Measurements from ENCODE around the gene LEF1. TPM values are rescaled to one million over a fixed set of nuclear protein-coding genes. Genes with fewer than 3 reads are reported as not detected.

The LEF1 gene
- total and polyA plus RNA-seq, 9 of the 15 experiments (the other 6 are each of a cell fraction or from before 2014, with no cell fraction given), result 15.1 to 81.1 (median 29.7) TPM

GRCh38 chr4:108018884-108019187 is 149.9 kb downstream of the LEF1 start (continued):
- no peak for TF ChIP-seq TFAP4 (CRISPR knock-in tag; IDR thresholded peaks at IDR 0.05; ENCODE audit: borderline replicate concordance)

- Histone ChIP-seq H3K9ac (ENCODE audit: insufficient read depth in 1 of 2, low read depth in 2 of 2, low read length in 2 of 2) (no peak overlapping the region), H3K4me3 (no peak overlapping the region), H3K9me3 (replicated peaks; ENCODE audit: control insufficient read depth, insufficient read depth, low read depth, low read length) (no peaks in the 10 kb centered on the region), H2AFZ (ENCODE audit: low read depth, low read length) (no peak overlapping the region), H4K20me1 (replicated peaks; ENCODE audit: control insufficient read depth, insufficient read depth, low read length) (no peaks in the 10 kb centered on the region), H3K27me3 (ENCODE audit: control insufficient read depth in 2 of 2, insufficient read depth in 2 of 2, low read length in 2 of 2) (no peaks in the 10 kb centered on the region), H3K4me2 (ENCODE audit: insufficient read depth, low read length) (no peak overlapping the region), H3K79me2 (ENCODE audit: control insufficient read depth, insufficient read depth, low read length) (no peaks in the 10 kb centered on the region), H3K4me1 (replicated peaks in 1 of 2; ENCODE audit: control insufficient read depth in 2 of 2, insufficient read depth in 2 of 2, low read length in 2 of 2) (peaks cover 0 to 4% of the 10 kb centered on the region in 2 experiments; a peak in 3 of 5 replicates), H3K27ac (ENCODE audit: extremely low read depth, low read depth, low read length) (no peak overlapping the region), H3K36me3 (ENCODE audit: control insufficient read depth, insufficient read depth, low read length) (peaks cover 50% of the 10 kb centered on the region; the same call in 2 of the 3 replicates), H3K9me1 (ENCODE audit: control insufficient read depth, insufficient read depth, low read length) (no peaks in the 10 kb centered on the region)
- 33% methylated on average over 8 of the region's 8 CpGs for WGBS (ENCODE audit: insufficient coverage, low coverage, missing lambda C conversion rate)
- peak; percentile 97 for ATAC-seq
- in situ Hi-C loops (cut with MboI) (loop anchor here (5.0 kb wide), 1 partner anchor 554 kb away; no protein-coding TSS in a partner anchor), intact Hi-C loops (cut with micrococcal nuclease) (loop anchor here (1.0 to 5.0 kb wide), 3 partner anchors 164 to 554 kb away; no protein-coding TSS in a partner anchor)
- peak; percentile 96 for FAIRE-seq
- BruUV-seq (replicated peaks), result no TSS peak
- ChIA-PET CTCF (ENCODE audit: low intra/inter-chr PET ratio) (interaction anchor here (3.6 kb wide), 1 partner anchor 554 kb away, joined by 19 read pairs; no protein-coding TSS in a partner anchor), POLR2A (interaction anchor here (0.6 to 0.8 kb wide), 3 partner anchors 10 to 482 kb away, joined by 3 read pairs; no protein-coding TSS in a partner anchor)
- peak; percentile 71 to 85 (median 80) for DNase-seq (ENCODE audit: extremely low read depth in 1 of 4, low spot score in 3 of 4)
- TF ChIP-seq HDGF (IDR thresholded peaks at IDR 0.05) (0 out of 2 replicates have a peak, but pooled peaks have one; percentile 22), BHLHE40 (IDR thresholded peaks at IDR 0.05; ENCODE audit: low read length) (peak; percentile 35; the same call in 1 of the 2 replicates), ARID2 (IDR thresholded peaks at IDR 0.05) (peak; percentile 23; the same call in 1 of the 2 replicates), CTCF (IDR thresholded peaks at IDR 0.05 in 2 of 3, conservative IDR thresholded peaks at IDR 0.05 in 1 of 3; ENCODE audit: insufficient read depth in 2 of 3, low read depth in 1 of 3, low read length in 3 of 3) (peak; percentile 82 to 85 (median 84)), ZNF699 (CRISPR knock-in tag; IDR thresholded peaks at IDR 0.05; ENCODE audit: insufficient replicate concordance) (no peak), SMC3 (conservative IDR thresholded peaks at IDR 0.05; ENCODE audit: insufficient read depth, low read depth, low read length) (peak; percentile 80), ZNF695 (CRISPR knock-in tag; IDR thresholded peaks at IDR 0.05) (no peak), KLF10 (CRISPR knock-in tag; IDR thresholded peaks at IDR 0.05) (no peak), CREB3L1 (IDR thresholded peaks at IDR 0.05; ENCODE audit: borderline replicate concordance, low read depth) (no peak), E2F6 (IDR thresholded peaks at IDR 0.05; ENCODE audit: borderline replicate concordance in 1 of 2, extremely low read depth in 1 of 2, insufficient read depth in 1 of 2, insufficient read length in 1 of 2, low read depth in 1 of 2, low read length in 1 of 2, poor library complexity in 1 of 2, severe bottlenecking in 1 of 2) (no peak)
Observed at GRCh38 chr4:108018040-108018883, 150.5 kb downstream of the LEF1 start.

All from K562 (cell line).